Dedifferentiated amniotic fluid mesenchymal stem cell (primary cell): Measurements from ENCODE around the gene SLC44A3.
"Not testable (repeated sequence)": the region's sequence is repeated elsewhere in the genome, so short reads cannot be mapped to it uniquely, and the experiment has no call there.

ENCODE experiments used
- DNase-seq: peaks from one replicate; pipeline ENCODE4 v3.0.0-alpha.2; 2016; ENCODE audit errors: extremely low spot score

SLC44A3 gene

DNA sequence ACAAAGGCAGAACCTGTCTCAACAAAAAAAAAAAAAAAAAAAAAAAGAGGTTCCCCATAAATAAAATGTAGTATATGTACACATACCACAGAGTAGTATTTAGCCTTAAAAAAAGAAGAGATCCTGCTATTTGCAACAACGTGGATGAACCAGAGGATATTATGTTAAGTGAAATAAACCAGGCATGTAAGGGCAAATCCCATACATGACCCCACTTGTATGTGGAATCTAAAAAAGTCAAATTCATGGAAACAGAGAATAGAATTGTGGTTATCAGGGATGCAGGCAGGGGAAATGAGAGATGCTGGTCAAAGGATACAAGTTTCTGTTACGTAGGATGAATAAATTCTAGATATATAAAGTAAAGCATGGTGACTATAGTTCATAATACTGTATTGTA lies 16.7 kb downstream of the SLC44A3 start:
- DNase-seq = no peak

DNA sequence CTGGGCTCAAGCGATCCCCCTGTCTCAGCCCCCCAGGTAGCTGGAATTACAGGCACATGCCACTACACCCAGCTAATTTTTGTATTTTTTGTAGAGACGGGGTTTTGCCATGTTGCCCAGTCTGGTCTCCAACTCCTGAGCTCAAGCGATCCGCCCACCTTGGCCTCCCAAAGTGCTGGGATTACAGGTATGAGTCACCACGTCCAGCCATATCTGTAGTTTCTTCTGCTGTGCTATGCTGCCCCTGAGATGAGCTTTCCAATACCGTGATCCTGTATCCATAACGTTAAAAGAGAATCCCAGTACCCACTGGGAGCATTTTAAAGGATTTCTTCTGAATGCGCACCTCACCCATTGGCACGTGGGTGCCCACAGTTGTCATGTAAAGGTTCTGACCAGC lies 20.2 kb downstream of the SLC44A3 start:
- not testable (repeated sequence) for DNase-seq

DNA sequence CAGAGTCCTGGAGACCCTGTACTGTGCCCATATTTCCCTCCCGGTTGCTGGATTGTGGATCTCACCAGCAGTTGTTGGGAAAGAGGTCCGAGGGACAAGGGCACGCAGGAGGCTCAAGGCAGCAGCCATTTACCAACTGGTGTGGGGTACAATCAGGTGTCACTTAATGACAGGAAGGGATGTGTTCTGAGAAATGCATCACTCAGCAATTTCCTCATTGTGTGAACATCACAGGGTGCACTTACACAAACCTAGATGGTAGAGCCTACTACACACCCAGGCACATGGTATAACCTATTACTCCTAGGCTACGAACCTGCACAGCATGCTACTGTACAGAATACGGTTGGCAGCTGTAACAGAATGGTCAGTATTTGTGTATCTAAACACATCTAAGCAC lies 20.7 kb downstream of the SLC44A3 start:
- no peak for DNase-seq

DNA sequence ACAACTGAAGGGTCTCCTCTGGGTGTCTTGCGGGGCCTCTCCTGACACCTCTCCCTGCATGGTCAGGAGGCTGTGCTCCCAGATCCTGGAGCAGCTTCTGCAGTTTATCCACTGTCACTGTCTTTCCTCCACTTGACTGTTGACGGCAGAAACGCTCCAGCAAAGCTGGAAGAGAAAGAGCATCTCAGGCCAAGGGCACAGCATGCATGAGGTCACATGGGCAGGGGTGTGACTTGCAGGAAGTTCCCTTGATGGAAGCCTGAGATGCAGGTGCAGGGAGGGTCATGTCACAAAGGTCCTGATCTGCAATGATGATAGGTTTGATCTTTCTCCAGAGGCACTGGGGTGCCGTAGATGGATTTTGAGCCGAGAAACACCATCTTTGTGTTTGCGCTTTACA lies 23.3 kb downstream of the SLC44A3 start:
- no peak for DNase-seq

DNA sequence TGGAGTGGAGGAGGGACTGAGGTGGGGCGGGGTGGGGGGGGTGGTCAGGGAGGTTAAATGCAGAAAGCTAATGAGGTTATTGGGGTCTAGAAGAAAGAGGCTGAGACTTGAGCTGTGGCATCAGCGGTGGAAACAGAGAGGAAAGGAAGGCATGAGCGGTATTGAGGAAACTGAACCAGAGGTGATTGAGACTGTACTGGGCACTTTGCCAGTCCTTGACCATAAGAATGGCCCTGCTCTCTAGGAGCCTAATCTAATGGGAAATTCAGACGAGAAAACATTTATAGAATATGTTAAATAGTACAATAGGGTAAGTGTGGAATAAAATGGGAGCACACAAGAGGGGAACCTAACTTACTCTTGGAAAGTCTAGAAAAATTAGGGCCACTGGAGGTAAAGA lies 23.7 kb downstream of the SLC44A3 start:
- no peak for DNase-seq

DNA sequence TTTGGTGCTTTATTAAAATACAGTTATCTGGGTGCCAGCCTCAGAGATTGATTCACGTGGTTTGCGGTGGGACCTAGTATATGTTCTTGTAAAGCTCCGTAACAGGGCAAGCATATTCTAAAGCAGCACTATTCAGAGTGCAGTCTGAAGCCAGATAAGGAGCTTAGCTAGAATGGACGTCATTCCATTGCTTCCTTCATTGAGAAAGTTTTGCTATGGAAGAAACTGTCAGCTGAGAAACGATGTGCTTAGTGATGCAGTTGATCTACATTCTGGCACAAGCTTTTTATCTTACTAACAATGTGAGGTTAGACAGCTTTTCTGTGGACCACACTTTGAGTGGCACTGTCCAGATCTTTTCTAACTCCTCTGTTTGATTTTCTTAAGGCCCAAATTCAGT lies 26.2 kb downstream of the SLC44A3 start:
- DNase-seq = no peak

DNA sequence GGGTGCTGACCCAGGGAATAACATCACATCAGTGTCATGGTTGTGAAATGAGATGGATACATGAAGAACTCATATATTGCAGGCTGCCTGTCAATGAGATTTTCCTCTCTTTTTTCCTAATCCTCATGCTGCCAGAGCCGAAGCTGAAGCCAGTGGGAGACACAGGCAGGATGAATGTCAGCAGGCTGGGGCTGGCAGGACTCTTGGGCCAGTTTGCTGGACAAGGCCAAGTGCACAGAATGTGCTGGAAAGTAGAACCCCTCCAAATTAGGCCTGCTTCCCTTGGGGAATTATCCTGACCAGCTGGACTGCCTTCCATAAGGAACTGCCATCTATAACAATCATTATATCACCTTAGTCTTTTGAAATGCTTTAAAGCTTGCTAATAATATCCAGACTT lies 31.4 kb downstream of the SLC44A3 start:
- DNase-seq = no peak

DNA sequence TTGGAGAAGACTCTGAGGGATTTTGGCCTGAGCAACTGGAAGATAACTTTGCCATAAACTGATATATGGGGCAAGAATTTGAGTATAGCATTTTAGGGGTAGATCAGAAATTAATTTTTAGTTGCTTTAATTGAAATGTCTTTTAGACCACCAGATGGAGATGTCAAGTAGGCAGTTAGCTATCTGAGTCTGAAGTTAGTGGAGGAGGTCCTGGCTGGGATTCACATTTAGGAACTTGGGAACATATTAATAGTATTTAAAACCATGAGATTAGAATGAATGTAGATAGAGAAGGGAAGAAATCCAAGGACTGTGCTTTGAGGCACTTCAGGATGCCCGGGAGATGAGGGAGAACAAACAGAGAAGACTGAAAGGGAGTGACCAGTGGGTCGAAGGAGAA lies 32.6 kb downstream of the SLC44A3 start:
- DNase-seq = no peak

DNA sequence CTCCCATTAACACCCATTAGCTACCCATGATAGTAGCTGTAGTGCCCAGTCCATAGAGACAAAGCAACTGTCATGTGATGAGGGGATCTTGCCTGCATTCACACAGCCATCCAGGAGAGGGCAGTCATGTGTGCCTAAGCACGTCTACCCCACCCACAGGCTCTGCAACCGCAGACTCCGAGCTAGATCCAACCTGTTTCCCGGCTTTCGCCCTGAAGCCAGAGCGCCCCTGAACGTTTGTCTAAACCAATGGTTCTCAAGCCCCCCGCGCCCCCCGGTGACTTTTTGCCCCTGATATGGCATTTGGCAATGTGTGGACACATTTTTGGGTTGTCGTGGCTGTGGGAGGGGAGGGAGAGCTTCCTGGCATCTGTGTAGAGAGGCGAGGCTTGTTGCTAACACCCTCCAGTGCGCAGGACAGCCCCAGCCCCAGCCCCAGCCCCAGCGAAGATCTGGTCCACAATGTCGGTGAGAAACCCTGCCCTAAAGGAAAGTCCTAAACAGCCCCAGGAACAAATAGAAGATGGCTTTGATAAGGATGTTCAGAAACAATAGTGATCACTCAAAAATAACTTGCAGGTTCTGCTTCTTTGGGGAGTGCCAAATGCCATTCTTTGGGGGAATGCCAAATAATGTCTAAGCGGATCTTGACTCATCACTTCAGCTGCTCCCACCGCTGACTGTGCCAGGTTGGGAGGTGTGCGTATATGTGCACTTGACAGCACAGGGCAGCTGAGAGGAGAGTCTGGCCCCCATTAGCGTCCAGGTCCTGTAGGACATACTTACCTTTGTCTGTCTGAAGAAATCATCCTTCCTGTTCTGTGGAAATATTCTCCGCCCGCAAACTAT lies 34.5 kb downstream of the SLC44A3 start:
- DNase-seq = peak; percentile 94

DNA sequence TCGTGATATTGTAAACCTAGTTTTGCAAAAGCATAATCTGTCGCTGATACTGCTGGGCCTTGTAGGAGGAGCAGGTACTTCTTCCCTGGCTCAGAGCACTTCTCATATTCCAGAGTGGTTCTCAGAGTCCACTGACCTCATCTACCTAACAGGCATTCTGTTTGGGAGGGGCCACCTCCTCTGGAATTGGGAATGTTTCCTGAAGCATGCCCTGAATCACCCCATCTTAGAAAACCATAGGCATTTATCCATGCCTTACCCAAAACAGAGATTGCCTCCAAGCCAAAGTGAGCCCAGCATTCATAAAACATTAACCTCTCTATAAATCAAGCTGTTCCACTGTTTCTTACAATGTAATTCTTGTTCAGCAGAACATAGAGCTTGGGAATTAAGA lies 35.1 kb downstream of the SLC44A3 start:
- no peak for DNase-seq

DNA sequence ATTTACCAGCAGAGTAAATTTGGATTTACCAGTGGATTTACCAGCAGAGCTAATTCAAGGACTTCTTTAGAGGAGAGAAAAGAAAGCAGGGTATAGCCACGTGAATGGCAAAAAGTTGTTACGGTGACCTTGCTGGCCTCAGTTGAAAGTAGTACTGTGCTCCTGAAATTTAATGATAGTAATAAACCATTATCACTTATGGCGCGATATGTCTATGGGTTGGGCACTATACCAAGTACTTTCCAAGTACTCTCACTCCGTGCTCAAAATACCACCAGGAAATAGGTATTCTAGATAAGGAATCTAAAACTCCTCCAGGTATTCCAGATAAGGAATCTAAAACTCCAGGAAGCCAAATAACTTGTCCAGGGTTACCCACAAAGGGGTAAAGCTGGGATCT lies 35.8 kb downstream of the SLC44A3 start:
- DNase-seq = no peak

DNA sequence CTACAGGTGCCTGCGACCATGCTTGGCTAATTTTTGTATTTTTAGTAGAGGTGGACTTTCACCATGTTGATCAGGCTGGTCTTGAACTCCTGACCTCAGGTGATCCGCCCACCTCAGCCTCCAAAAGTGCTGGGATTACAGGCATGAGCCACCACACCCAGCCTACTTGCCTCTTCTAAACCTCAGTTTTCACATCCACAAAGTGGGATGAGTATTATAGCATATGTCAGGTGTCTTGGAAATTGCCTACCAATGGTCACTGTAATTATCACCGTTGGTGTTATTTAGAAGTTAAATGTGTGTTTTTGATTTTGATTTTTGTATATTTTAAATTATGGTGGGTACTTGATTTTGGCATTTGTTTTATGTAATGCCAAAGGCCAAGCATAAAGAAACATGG lies 36.7 kb downstream of the SLC44A3 start:
- DNase-seq = no peak

DNA sequence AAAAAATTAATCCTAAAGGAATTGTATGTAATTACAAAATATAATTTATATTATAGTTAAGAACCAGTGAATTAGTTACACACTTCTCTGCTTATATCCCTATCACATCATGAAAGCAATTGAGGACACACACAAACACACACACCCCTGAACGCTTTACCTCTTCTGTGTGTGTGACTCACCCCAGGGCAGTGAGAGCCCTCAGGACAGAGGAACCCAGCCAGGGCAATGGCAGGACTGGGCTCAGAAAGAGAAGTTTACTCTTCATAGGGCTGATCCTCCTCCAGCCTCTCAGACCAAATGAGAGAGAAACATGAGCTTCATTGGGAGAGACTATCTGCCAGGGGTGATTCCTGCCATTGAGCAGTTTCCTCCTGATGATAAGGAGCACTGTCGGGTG lies 38.1 kb downstream of the SLC44A3 start:
- no peak for DNase-seq

DNA sequence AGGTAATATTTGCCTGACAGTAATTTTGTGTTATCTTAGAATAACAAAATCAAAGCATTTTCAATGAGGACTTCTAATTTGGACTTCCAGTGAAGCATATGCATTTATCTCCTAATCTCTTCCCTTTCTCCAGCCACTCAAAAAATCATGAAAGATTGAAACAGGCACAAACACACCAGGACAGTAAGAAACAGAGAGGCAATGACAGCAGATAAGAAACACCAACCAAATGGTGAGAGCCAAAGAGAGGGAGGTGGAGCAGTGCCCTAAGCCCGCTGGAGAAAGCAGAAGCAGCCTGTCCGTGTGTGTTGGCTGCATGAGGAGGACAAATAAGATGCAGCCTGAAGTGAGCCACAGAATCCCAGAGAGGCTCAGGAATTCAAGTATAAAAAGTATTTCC lies 39.0 kb downstream of the SLC44A3 start:
- DNase-seq = no peak

DNA sequence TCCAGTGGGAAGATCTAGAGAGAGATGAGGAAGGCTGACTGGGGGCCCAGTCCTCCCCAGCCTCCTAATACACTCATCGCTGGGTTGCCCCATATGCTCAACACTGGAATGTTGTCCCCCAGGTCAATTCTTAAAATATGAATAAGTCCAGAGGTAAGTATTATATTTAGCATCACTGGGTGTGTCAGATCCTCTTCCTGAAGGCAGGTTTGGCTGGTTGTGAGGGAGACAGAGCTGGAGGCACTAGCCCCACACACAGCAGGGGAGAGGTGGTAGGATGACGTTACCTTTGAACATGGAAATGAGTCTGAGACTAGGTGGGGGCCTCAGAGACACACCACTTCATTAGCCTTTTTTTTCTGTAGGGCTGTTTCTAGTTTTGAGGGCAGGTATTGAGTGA lies 42.6 kb downstream of the SLC44A3 start:
- DNase-seq = no peak

DNA sequence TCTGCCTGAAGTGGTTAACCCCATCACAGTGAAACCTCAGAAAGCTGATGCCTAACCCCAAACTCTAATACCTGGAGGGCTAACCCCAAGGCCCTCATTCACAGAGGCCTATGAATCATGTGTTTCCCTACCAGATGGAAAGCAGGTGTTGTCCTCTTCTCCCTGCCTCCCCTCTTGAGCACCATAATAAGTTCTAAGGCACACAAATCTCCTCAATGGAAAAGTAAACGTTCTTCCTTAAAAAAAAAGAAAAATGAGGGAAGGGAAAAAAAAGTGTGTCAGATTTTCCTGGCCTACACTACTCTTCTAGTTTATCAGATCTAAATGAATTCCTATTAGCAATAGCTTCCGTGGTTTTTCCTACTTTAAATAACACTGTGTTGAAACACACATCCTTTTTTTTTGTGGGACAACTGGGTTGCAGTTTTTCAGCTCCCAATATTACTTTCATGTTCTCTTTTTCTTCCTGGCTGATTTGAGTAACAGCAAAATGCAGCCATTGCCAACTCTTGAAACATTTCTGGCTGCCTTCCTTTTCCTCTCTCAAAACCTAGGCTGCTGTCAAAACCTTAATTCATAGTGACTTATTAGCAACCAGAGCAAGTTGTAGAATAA lies 43.2 kb downstream of the SLC44A3 start:
- peak; percentile 36 for DNase-seq

DNA sequence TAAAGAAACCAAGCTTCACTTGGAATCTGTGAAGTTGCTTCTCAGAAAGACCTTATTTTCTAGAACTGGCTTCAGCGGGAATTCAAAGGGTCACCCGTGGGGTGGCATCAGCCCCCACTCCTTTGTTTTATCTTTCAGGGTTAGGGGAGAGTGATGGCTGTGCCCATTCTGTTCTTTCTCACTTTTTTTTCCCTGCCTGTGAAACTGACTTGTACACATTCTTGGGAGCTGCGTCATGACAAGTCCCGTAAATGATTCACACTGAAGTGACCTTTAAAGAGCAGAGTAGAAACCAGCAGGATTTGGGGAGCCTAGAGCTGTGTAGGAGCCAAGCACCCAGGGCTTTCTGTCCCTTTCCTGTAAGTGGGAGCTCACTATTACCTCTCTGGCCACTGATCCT lies 43.8 kb downstream of the SLC44A3 start:
- peak; percentile 82 for DNase-seq

DNA sequence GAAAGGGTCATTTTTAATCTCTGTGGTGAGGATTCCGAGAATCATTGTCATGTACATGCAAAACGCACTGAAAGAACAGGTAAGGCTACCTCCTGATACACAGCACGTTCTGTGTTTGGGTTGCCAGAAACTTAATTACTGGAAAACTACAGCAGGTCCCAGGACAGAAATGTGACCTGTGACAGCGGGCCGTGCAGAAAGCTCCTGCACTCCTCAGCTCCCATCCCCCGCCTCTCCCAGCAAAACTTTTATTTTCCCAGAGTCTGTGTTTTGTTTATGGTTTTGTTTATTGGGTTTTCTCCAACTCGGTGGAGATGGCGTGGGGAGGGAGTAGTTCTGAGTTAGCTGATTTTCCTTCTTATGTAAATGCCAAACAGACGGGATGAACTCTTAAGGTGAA lies 44.7 kb downstream of the SLC44A3 start:
- no peak for DNase-seq

DNA sequence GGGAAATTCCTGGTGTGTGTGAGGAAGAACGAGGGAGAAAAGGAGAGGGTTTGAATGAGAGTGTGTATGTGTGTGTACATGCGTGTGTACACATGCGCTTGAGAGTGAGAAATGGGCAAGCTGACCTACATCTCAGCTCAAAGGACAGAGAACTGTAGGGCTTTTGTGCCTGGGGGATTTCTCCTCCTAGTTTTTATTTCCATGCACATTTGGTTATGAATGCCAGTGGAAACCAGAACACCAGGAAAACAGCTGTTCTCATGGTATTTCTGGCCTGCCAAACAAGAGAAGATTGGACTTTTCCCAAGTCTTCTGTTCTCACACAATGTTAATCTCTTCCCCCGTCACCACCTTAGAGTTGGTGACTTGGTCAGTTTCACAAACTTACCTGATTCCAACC lies 45.2 kb downstream of the SLC44A3 start:
- DNase-seq = peak; percentile 61

DNA sequence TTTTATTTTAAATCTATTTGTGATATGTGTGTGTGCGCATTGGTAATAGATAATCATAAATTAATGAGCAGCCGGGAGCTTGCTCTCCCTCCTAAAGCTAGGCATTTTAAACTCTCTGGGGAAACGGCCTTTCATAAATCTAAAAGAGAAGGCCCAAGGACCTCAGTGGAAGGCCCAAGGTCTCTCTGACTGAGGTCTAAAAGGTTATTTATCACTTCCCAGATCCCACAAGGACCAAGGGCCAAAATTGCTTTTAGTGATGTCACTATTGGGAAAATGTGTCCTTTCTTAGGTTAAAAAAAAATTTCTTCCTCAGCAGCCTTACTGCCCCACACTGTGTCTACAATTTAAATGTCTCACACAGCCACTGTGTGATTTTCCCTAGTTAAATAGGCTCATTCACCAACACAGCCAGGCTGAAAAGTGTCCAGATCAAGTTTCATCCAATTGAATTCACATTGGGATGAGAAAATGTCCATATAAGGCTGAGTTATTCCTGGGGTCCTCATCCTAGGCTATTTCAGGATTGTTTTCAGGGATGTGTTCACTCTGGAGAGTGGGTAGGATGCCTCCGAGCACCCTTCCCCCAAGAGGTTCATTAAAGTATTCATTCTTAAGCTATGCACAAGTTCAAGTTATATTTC lies 46.1 kb downstream of the SLC44A3 start:
- DNase-seq = peak; percentile 36

DNA sequence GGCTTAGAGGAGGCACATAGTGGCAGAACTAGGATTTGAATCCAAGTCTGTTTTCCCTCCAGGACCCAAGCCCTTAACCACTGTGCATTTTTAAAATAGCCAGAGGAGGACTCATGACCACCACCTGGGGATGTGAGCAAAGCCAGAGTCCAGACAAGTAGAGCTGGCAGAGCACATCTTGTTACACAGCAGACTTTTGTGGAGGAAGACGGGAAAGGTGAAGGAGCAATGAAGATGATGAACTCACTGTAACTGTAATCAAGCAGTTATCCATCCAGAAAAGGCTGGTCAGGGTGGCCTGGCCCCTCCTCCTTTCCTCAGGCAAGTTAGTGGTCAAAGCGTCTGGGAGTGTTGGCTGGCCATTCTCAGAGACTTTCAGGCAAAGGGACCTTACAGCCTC lies 50.9 kb downstream of the SLC44A3 start:
- no peak for DNase-seq

DNA sequence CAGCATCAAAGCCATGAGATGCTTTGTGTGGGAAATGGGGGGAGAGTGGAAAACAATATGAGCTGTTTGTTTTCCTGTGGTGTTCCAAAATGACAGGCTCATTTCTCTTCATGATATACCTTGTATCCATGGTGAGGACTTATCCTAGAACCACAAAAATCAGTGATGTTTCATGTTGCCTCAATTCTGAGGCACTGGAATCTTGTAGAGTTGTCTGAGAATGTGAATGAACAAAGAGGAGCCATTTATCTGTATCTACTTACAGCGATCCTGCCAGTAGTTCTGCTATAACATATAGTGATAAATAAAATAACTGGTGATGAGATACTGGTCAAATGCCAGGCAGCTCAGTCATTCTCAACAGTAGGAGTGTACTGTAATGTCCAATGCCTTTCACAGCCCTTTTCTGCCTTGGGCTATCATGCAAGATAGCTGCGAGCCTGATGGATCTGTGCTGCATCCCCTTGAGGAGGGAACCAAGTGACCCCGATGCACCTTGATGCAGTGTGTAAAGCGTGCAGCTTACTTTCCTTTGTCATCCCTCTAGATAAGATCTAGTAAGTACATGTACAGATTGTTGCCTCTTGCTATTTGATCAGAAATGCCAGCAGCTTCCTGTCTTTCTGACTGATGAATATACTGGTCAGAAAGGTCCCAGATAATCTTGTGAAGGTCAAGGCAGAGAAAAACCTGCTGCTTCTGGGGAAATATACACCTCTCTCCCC lies 52.8 kb downstream of the SLC44A3 start:
- no peak for DNase-seq
